Fibroblast of pulmonary artery (primary cell): ENCODE results near the gene ZBED4.

Experiments
- DNase-seq: peaks from one replicate; pipeline ENCODE4 v3.0.0-alpha.2; 2010; ENCODE audit warnings: low read depth
- H3K4me3 ChIP-seq: replicated peaks from 2 replicates; pipeline ENCODE4 v1.5.1; 2011; ENCODE audit warnings: low read depth, mild to moderate bottlenecking, control low read depth, low read length, moderate library complexity
- CTCF ChIP-seq: IDR thresholded peaks from 2 replicates; pipeline ENCODE4 v1.5.1; 2011; ENCODE audit warnings: mild to moderate bottlenecking, control low read depth, low read length, inconsistent platforms; ENCODE audit errors: missing control alignments

Gene ZBED4

GRCh38 chr22:49827853-49828598 lies 25.6 kb upstream of the ZBED4 start, which contains the start of gene BRD1:
Gene BRD1 (minus strand): TSS chr22:49827873. CDS start chr22:49824317, 3,556 bp downstream.
- no peak for TF ChIP-seq CTCF
- peak; percentile 66 for DNase-seq
- peak within 1 kb of the TSS; percentile 74 for H3K4me3 ChIP-seq

- no peak for TF ChIP-seq CTCF
- H3K4me3 ChIP-seq, result no peak overlapping the region
- DNase-seq, result no peak
Measured at GRCh38 chr22:49828599-49828965, 25.1 kb upstream of the ZBED4 start.

- no peak for DNase-seq
- TF ChIP-seq CTCF, result no peak
- H3K4me3 ChIP-seq, result no peak overlapping the region
Measured at GRCh38 chr22:49829044-49829853, 24.4 kb upstream of the ZBED4 start.

GRCh38 chr22:49833340-49834007 lies 20.2 kb upstream of the ZBED4 start:
- no peak for TF ChIP-seq CTCF
- no peak overlapping the region for H3K4me3 ChIP-seq
- DNase-seq, result no peak

- no peak for TF ChIP-seq CTCF
- no peak for DNase-seq
- H3K4me3 ChIP-seq, result no peak overlapping the region
Measured at GRCh38 chr22:49838771-49839717, 14.6 kb upstream of the ZBED4 start.

GRCh38 chr22:49845241-49845640 lies 8.4 kb upstream of the ZBED4 start:
- TF ChIP-seq CTCF, result no peak
- no peak for DNase-seq
- H3K4me3 ChIP-seq, result no peak overlapping the region
